Dermis microvascular lymphatic vessel endothelial cell (primary cell): ENCODE measurements around the gene BLID. TPM values are rescaled to one million over a fixed set of nuclear protein-coding genes. Genes with fewer than 3 reads are reported as not detected.

ENCODE experiments used
- DNase-seq, 2 donors: peaks; one replicate each; pipeline versions ENCODE4 v3.0.0 to v3.0.0-alpha.2; 2010; ENCODE audit warnings: low read depth in 2 of 2
- total RNA-seq: library from RNA; depleted of rRNA; stranded (reverse); fragments of >200 nt; gene quantifications from 2 replicates; pipeline ENCODE4 v1.2.1, GENCODE V29; 2014

Gene BLID
- total RNA-seq, 1 donor from 2014 or later = 0.39 TPM

GRCh38 chr11:122107045-122107444 is 9.0 kb downstream of the BLID start:
- DNase-seq = no peak

- DNase-seq = peak in 1 of 2 donors; percentile 17
Measured at GRCh38 chr11:122105044-122105758, 10.8 kb downstream of the BLID start.

GRCh38 chr11:122104341-122104740 is 11.7 kb downstream of the BLID start:
- DNase-seq = peak in 1 of 2 donors; percentile 19

GRCh38 chr11:122103726-122104125 is 12.3 kb downstream of the BLID start:
- DNase-seq = no peak

GRCh38 chr11:122103321-122103720 is 12.7 kb downstream of the BLID start:
- DNase-seq = no peak

GRCh38 chr11:122102426-122102825 is 13.6 kb downstream of the BLID start:
- DNase-seq = no peak

- peak in 1 of 2 donors; percentile 74 for DNase-seq
Measured at GRCh38 chr11:122101625-122102291, 14.3 kb downstream of the BLID start.

GRCh38 chr11:122100756-122101080 is 15.3 kb downstream of the BLID start:
- no peak for DNase-seq

GRCh38 chr11:122100037-122100755 is 15.8 kb downstream of the BLID start:
- no peak for DNase-seq

- DNase-seq = no peak
Measured at GRCh38 chr11:122099374-122100036, 16.5 kb downstream of the BLID start.

GRCh38 chr11:122098261-122098980 is 17.6 kb downstream of the BLID start:
- DNase-seq = no peak

GRCh38 chr11:122097419-122098001 is 18.5 kb downstream of the BLID start:
- no peak for DNase-seq

GRCh38 chr11:122096272-122097112 is 19.5 kb downstream of the BLID start:
- no peak for DNase-seq

GRCh38 chr11:122095681-122096262 is 20.2 kb downstream of the BLID start:
- DNase-seq = no peak

- DNase-seq = no peak
Measured at GRCh38 chr11:122094836-122095235, 21.2 kb downstream of the BLID start.

GRCh38 chr11:122093731-122094275 is 22.2 kb downstream of the BLID start:
- DNase-seq = no peak

GRCh38 chr11:122091835-122092234 is 24.2 kb downstream of the BLID start:
- DNase-seq = no peak

GRCh38 chr11:122089111-122089510 is 26.9 kb downstream of the BLID start:
- DNase-seq = no peak

GRCh38 chr11:122085712-122086111 is 30.3 kb downstream of the BLID start:
- DNase-seq = no peak
